Liver (tissue), 9 donors: ENCODE data around the gene ZNF771. TPM values are rescaled to one million over a fixed set of nuclear protein-coding genes. Genes with fewer than 3 reads are reported as not detected.

Source experiments
- DNase-seq: peaks from one replicate; pipeline ENCODE4 v3.0.0-alpha.2; 2017; ENCODE audit warnings: low spot score
- H3K27ac ChIP-seq, 2 donors: one replicate each; pipeline ENCODE4 v1.7.0; 2013; ENCODE audit warnings: inconsistent platforms in 2 of 2, low read length in 2 of 2, control low read depth in 1 of 2, low read depth in 1 of 2, mild to moderate bottlenecking in 1 of 2
- H3K27me3 ChIP-seq, 4 donors: one replicate each; pipeline versions ENCODE4 v1.6.1 to v1.7.0; 2013; ENCODE audit warnings: low read length in 3 of 4, inconsistent platforms in 1 of 4, mild to moderate bottlenecking in 1 of 4, moderate library complexity in 1 of 4; ENCODE audit not compliant: control insufficient read depth in 4 of 4, insufficient read depth in 4 of 4
- H3K36me3 ChIP-seq, 4 donors: one replicate each; pipeline versions ENCODE4 v1.6.1 to v1.7.0; 2013; ENCODE audit warnings: low read length in 3 of 4, mild to moderate bottlenecking in 3 of 4, low read depth in 1 of 4, moderate library complexity in 1 of 4; ENCODE audit not compliant: control insufficient read depth in 4 of 4, insufficient read depth in 3 of 4
- H3K4me1 ChIP-seq, 4 donors: one replicate each; pipeline versions ENCODE4 v1.6.1 to v1.7.0; 2013; ENCODE audit warnings: low read length in 3 of 4, mild to moderate bottlenecking in 3 of 4, moderate library complexity in 1 of 4; ENCODE audit not compliant: control insufficient read depth in 4 of 4, insufficient read depth in 4 of 4
- H3K4me3 ChIP-seq, 3 donors: one replicate each; pipeline versions ENCODE4 v1.6.1 to v1.7.0; 2013; ENCODE audit warnings: low read length in 3 of 3, control low read depth in 1 of 3, low read depth in 1 of 3, mild to moderate bottlenecking in 1 of 3
- H3K9ac ChIP-seq, 2 donors: one replicate each; pipeline ENCODE4 v1.7.0; 2013; ENCODE audit warnings: low read length in 2 of 2, mild to moderate bottlenecking in 2 of 2, moderate library complexity in 2 of 2, control low read depth in 1 of 2, low read depth in 1 of 2
- H3K9me3 ChIP-seq, 4 donors: one replicate each; pipeline versions ENCODE4 v1.6.1 to v1.7.0; 2013; ENCODE audit warnings: low read length in 3 of 4; ENCODE audit not compliant: control insufficient read depth in 4 of 4
- CTCF ChIP-seq: fragments of 150-350 bp; IDR thresholded peaks from 2 replicates; pipeline ENCODE4 v1.5.1; 2017; ENCODE audit warnings: improper control_type of control experiment, low read depth, low read length; ENCODE audit not compliant: missing input control
- EGR1 ChIP-seq, 2 donors: IDR thresholded peaks; 2 replicates each; pipeline ENCODE4 v1.6.1; 2016 to 2018; ENCODE audit warnings: antibody characterized with exemption in 2 of 2, low read depth in 2 of 2
- FOXA2 ChIP-seq: IDR thresholded peaks from 2 replicates; pipeline ENCODE4 v1.6.1; 2016; ENCODE audit warnings: antibody characterized with exemption
- GABPA ChIP-seq, 2 donors: IDR thresholded peaks in 1 of 2; conservative IDR thresholded peaks in 1 of 2; 2 replicates each; pipeline ENCODE4 v1.6.1; 2016; ENCODE audit warnings: antibody characterized with exemption in 2 of 2, mild to moderate bottlenecking in 1 of 2, moderate library complexity in 1 of 2
- HNF4G ChIP-seq: IDR thresholded peaks from 2 replicates; pipeline ENCODE4 v1.6.1; 2016; ENCODE audit warnings: antibody characterized with exemption
- NR2F2 ChIP-seq: IDR thresholded peaks from 2 replicates; pipeline ENCODE4 v1.6.1; 2016; ENCODE audit warnings: antibody characterized with exemption
- RAD21 ChIP-seq, 2 donors: IDR thresholded peaks; 2 replicates each; pipeline ENCODE4 v1.6.1; 2016; ENCODE audit warnings: antibody characterized with exemption in 2 of 2, mild to moderate bottlenecking in 2 of 2
- RXRA ChIP-seq, 2 donors: IDR thresholded peaks; 2 replicates each; pipeline ENCODE4 v1.6.1; 2017 to 2018; ENCODE audit warnings: antibody characterized with exemption in 2 of 2, mild to moderate bottlenecking in 1 of 2
- SP1 ChIP-seq: IDR thresholded peaks from 2 replicates; pipeline ENCODE4 v1.6.1; 2018; ENCODE audit warnings: antibody characterized with exemption, mild to moderate bottlenecking
- TAF1 ChIP-seq: conservative IDR thresholded peaks from 2 replicates; pipeline ENCODE4 v1.6.1; 2016; ENCODE audit warnings: antibody characterized with exemption, mild to moderate bottlenecking
- YY1 ChIP-seq: IDR thresholded peaks from 2 replicates; pipeline ENCODE4 v1.6.1; 2016; ENCODE audit warnings: antibody characterized with exemption, mild to moderate bottlenecking
- WGBS: extraction: QIAGEN DNeasy Blood & Tissue Kit; methylation state at CpG from one replicate; pipeline ENCODE4 v1.1.7; 2013; 5-methylcytosine and 5-hydroxymethylcytosine counted together
- polyA plus RNA-seq, 2 donors: library from polyadenylated mRNA; stranded (reverse) in 1 of 2; unstranded in 1 of 2; fragments of 200-250 nt in 1 of 2; fragments of >200 nt in 1 of 2; fragmentation: Nextera tagmentation in 1 of 2; extraction: Ambion mirVana in 1 of 2; gene quantifications; one replicate each; pipeline versions ENCODE4 v1.2.1 to v1.2.3, GENCODE V29; 2013 to 2015
- total RNA-seq, 2 donors: library from RNA; depleted of rRNA; stranded (reverse); fragments of >200 nt; gene quantifications; one replicate each; pipeline ENCODE4 v1.2.3, GENCODE V29; 2014
- TF ChIP-seq, protein P1 (sequence below): IDR thresholded peaks from 2 replicates; pipeline ENCODE4 v1.6.1; 2016; ENCODE audit warnings: antibody characterized with exemption
- TF ChIP-seq, protein P2 (sequence below): IDR thresholded peaks from 2 replicates; pipeline ENCODE4 v1.6.1; 2016; ENCODE audit warnings: antibody characterized with exemption
- donor health status: healthy.
- donor health status: healthy.
- donor health status: healthy.
- donor health status: healthy.
- donor health status: healthy.

The ZNF771 gene
- total and polyA plus RNA-seq, 4 donors = 2.6 to 8.0 (median 5.2) TPM

GRCh38 chr16:30375864-30376263, 31.5 kb upstream of the ZNF771 start (continued):
- TF ChIP-seq, protein P1, sequence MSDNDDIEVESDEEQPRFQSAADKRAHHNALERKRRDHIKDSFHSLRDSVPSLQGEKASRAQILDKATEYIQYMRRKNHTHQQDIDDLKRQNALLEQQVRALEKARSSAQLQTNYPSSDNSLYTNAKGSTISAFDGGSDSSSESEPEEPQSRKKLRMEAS = no peak

DNA sequence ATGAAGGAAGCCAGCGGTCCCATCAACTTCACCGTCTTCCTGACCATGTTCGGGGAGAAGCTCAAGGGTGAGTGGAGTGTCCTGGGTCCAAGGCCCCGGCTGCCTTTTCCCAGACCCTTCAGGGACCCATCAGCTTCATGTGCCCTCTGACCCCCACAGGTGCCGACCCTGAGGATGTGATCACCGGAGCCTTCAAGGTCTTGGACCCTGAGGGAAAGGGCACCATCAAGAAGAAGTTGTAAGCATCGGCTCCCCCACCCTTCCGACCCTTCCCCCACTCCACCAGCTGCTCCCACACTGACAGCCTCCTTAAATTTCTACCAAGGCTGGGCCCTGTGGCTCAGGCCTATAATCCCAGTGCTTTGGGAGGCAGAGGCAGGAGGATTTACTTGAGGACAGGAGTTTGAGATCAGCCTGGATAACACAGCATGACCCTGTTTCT, 30.9 kb upstream of the ZNF771 start:
- no peaks in the 10 kb centered on the region for H3K36me3 ChIP-seq
- TF ChIP-seq HNF4G = no peak
- TF ChIP-seq CTCF = no peak
- H3K4me3 ChIP-seq = no peak overlapping the region
- H3K9ac ChIP-seq = no peak overlapping the region
- no peak for DNase-seq
- WGBS = 96% methylated on average over 8 of the region's 8 CpGs
- H3K4me1 ChIP-seq = peaks cover 5 to 15% (median 9%) of the 10 kb centered on the region in 4 donors
- H3K27me3 ChIP-seq = no peaks in the 10 kb centered on the region
- H3K27ac ChIP-seq = no peak overlapping the region
- H3K9me3 ChIP-seq = no peaks in the 10 kb centered on the region

DNA sequence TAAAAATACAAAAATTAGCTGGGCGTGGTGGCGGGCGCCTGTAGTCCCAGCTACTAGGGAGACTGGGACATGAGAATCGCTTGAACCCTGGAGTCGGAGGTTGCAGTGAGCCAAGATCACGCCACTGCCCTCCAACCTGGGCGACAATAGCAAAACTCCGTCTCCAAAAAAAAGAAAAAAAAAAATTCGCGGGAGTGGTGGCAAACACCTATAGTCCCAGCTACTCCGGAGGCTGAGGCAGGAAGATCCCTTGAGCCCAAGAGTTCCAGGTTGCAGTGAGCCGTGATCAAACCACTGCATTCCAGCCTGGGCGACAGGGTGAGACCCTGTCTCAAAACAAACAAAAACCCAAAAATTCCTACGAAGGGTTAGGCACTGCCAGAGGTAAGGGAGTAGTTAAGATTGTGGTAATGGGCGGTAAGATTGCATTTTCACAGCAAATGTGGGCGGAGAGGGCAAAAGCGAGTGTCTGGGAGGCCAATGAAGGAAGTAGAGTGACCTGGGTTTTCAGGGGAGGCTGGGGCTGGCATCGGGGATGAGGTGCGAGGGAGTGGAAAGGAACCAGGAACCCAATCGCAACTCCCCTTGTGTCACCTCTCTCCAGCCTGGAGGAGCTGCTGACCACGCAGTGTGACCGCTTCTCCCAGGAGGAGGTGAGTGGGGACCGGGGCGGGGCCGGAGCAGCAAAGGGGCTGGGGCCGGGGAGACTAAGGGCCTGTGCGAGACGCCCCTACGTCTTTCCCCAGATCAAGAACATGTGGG, 30.2 kb upstream of the ZNF771 start:
- no peak for DNase-seq
- WGBS = 57% methylated on average over 29 of the region's 29 CpGs

GRCh38 chr16:30377812-30378235, 29.6 kb upstream of the ZNF771 start:
- 8% methylated on average over 39 of the region's 39 CpGs for WGBS
- peak; percentile 87 for DNase-seq
- Histone ChIP-seq H3K4me3 (peak overlapping the region; percentile 51 to 57 (median 52)), H3K27me3 (no peaks in the 10 kb centered on the region), H3K9me3 (no peaks in the 10 kb centered on the region), H3K4me1 (peaks cover 5 to 15% (median 9%) of the 10 kb centered on the region in 4 donors), H3K27ac (peak overlapping the region; percentile 97 to 99), H3K9ac (peak overlapping the region; percentile 21 to 65), H3K36me3 (no peaks in the 10 kb centered on the region)
- TF ChIP-seq YY1 = peak; percentile 44
- no peak for TF ChIP-seq RAD21 (IDR thresholded peaks at IDR 0.05)
- no peak for TF ChIP-seq EGR1 (IDR thresholded peaks at IDR 0.05; ENCODE audit: low read depth in 2 of 2)
- no peak for TF ChIP-seq NR2F2
- TF ChIP-seq GABPA (IDR thresholded peaks at IDR 0.05 in 1 of 2, conservative IDR thresholded peaks at IDR 0.05 in 1 of 2) = no peak
- TF ChIP-seq, protein P2, sequence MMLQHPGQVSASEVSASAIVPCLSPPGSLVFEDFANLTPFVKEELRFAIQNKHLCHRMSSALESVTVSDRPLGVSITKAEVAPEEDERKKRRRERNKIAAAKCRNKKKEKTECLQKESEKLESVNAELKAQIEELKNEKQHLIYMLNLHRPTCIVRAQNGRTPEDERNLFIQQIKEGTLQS = no peak
- no peak for TF ChIP-seq CTCF
- TF ChIP-seq SP1 = no peak
- no peak for TF ChIP-seq TAF1
- TF ChIP-seq RXRA (IDR thresholded peaks at IDR 0.05) = peak in 1 of 2 donors; percentile 7
- TF ChIP-seq FOXA2 = no peak

More for the DNA sequence above, 30.2 kb upstream of the ZNF771 start:
- H3K4me1 ChIP-seq = peaks cover 5 to 15% (median 9%) of the 10 kb centered on the region in 4 donors
- H3K36me3 ChIP-seq = no peaks in the 10 kb centered on the region
- no peaks in the 10 kb centered on the region for H3K27me3 ChIP-seq
- peak overlapping the region; percentile 97 to 99 for H3K27ac ChIP-seq
- peak overlapping the region; percentile 21 to 65 for H3K9ac ChIP-seq
- peak overlapping the region in 2 of 3 donors; percentile 51 to 57 for H3K4me3 ChIP-seq
- no peaks in the 10 kb centered on the region for H3K9me3 ChIP-seq
- TF ChIP-seq EGR1 (IDR thresholded peaks at IDR 0.05; ENCODE audit: low read depth in 2 of 2) = no peak
- TF ChIP-seq CTCF = no peak
